ENCODE data around the gene GRIN3A.

The GRIN3A gene

DNA sequence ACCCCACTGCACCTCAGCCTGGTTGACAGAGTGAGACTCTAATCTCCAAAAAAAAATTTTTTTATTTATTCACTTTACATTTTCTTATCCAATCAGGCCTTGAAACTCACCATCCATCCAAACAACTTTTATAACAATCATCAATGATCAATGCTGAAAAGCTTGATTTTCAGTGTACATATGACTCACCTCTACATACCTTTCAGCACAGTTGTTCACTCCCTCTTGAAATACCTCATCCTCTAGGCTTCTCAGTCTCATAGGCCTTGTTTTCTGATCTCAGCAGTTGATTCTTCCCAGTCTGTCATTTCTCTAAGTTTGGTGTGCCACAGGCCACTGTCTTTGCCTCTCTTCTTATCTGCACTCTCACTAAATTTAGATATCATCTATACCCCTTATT, 36.2 kb downstream of the GRIN3A start:
- DNase-seq = no peak

DNA sequence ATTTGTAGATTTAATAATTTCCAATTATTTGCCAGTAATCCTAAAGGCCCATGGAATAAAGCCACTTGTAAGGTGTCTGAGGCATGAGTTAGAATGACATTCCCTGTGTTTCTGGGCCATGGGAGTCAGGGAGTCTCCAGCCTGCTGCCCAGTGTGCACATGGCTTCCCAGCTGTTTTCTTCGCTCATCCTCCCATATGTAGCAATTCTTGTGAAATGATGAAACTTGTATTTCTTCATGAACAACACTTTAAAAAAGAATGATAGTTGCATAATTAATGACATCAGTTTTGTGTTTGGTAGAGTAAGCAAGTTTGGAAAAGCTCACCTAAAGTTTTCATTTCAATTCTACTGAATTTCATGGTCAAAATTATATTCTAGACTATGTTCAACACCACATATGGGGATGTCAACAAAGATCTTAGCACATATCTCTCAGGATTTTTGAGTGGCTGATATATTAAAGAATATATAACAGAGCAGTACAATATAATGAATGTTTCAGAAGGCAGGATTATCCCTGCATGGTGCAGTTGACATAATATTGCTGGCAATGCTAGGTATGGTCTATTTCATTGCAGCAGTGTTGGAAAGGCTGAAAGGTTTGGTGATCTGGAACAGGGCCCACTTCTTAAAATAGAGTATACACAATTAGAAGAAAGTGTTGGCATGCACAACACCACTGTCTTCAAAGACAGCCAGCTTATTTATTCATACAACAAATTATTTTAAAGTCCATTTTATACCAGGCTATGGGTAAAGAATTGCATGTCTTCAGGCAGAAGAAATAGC, 44.7 kb downstream of the GRIN3A start:
- DNase-seq = no peak

DNA sequence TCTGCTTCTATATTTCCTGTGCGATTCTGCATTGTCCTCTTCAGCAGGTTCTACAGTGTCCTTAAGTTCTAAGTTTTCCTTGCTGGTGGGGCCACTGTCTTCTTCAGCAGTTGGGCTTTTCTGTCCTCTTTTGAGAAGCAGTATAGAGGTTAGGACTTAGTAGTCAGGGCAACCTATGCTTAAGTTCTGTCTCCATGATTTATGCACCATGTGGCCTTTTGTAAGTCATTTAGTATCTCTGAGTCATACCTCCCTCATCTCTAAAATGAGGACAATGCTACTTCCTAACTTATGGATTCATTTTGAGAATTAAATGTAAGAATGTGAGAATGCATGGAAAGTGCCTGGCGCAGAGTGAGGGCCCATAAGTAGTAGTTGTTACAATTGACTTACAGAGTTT, 46.8 kb downstream of the GRIN3A start:
- DNase-seq = no peak

DNA sequence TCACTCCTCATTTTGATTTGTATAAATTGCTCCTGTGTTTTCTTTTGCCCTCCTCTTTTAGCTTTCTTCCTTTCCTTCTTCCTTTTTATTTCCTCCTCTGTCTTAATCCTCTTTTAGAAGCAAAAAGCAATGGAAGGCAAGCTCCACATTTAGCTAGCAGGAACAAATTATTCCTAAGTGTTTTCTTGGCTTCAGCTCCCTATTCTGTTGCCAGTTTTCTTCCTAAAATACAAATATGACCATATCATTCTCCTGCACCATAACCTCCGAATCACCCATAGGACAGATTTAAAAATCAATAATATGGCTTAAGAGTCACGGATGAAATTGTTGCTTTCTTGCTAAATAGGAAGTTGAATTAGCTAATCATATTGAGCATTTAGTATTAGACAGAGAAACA, 49.4 kb downstream of the GRIN3A start:
- no peak for DNase-seq

DNA sequence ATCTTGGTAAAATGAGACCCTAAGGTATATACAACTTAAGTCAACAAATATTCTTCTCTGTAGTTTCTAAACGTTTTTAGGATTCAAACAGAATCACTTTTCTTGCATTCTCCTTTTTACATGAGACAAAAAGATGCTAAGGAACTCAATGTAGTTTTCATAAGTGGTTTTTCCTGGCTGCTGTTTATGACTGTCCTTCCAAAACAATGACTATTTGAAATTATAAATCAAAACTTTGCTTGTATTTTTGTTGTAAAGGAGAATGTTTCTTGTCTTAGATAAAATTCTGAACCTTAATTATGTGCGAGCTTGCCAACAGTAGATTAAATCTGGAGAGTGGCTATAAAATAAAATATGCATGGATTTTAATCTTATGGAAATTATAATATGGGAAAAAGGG, 53.8 kb downstream of the GRIN3A start:
- DNase-seq = no peak

DNA sequence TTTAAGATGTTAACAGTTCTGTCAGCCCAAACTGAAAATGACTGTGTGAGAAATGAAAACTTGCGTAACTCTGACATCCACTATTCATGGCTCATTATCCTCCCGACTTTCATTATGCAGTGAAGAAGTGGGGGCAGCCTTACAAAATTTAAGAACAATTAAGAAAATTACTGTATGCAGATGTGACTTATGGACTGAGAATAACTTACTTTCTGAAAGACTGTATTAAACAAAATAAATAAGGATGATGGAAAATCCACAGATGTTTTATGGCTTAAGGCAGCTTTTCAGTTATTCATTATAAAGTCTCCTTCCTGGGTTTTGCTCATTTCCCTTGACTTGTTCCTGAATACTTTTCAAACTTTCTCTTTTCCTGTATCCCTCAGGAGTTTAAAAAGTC, 55.2 kb downstream of the GRIN3A start:
- DNase-seq = no peak

DNA sequence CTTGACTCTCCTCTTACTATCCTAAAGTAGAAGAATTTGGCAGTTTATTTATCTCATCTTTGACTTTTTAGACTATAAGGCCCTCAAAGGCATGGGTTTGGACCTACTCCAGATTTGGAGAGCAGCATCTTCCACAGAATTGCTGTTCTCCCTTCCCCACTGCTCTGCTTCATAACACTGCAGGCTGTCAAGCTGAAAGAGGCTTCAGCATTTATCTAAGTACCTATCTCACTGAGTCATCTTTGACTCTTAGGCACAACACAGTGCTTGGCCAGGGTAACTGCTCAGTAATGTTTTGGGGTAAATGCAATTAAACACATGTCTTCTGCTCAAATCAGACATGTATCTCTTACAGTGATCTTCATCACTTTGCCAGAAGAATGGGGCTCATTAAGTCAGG, 60.6 kb downstream of the GRIN3A start:
- DNase-seq = no peak

DNA sequence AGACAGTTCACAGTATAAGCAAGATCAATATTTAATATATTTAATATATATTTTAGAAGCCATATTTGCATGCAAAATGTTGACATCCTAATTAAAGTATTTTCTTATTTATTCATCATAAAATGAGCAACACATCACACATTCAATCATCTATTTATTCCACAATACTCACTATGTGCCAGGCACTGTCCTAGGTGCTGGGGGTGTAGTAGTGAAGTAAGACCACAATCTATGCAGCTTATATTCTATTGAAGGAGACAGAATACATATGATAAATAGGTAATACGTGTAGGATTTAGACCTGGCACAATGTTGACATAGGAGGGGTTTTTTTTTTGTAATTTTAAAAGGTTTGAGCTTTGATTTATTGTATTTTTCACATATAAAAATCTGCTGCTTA, 63.1 kb downstream of the GRIN3A start:
- DNase-seq = no peak

DNA sequence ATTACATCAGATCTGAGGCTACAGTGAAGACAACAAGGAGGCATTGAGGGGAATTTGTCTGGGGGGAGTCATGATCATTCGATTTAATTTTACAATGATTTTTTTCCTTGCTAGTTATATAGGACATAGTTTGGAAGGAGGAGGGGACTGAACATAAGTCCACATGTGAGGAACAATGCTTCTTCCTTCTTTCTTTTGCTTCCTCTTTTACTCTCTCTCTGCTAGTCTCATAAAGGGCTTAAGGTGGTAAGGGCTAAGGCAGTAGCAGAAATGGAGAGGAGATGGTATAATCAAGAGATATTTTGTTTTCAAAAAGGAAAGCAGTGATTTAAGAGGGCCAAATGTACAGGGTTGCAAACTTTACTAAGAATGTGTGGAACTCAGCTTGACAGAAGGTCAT, 64.3 kb downstream of the GRIN3A start:
- no peak for DNase-seq

DNA sequence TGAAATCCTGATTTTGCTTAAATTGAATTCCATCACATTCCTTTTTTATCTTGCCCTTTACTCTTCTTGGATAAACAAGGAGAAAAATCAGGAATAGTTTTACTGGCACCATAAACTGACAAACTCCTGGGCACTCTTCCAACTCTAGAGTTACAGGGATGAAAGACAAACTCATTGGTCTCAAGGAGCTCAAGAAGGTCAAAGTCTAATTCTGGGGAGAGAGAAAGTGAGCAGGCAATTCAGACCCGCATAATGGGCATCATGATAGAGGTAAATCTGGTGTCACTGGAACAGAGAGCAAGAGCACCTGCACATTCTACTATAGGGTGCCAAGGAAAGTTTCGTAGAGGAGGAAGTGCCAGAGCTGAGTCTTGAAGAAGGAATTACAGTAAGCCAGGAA, 64.8 kb downstream of the GRIN3A start:
- no peak for DNase-seq

DNA sequence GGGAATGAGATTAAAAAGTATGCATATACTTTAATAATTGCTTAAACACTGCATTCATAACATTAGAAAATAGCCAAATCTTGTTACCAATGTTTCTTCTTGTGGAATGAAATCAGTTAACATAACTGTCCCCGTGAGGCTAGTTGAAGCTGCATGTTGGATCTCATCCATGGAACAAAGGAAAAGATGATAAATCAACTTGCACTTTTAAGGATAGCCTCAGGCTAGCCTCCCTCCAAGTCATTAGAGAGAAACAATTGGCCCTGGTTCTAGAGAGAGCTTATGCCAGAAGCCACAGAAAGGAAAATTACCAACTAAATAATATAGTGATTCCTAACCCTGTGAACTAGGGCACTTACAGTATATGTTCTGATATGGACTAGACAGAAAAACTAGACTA, 66.9 kb downstream of the GRIN3A start:
- DNase-seq = no peak

DNA sequence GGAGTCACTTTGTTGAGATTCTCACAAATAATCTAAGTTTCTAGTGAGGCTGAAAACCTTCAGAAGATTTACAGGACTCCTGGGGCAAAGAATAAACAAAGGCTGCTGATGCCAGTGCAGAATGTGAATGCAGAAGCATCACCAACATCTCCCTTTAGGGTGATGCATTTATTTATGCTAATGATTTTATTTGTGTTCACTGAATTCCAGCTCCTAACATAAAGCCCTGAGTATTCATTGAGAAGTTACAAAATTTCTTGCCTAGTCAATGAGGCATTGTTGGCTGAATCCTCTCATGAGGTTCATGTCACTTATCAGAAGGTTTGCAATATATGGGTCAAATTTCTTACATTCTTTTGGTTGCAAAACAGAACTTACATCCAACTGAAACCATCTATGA, 70.0 kb downstream of the GRIN3A start:
- DNase-seq = no peak

DNA sequence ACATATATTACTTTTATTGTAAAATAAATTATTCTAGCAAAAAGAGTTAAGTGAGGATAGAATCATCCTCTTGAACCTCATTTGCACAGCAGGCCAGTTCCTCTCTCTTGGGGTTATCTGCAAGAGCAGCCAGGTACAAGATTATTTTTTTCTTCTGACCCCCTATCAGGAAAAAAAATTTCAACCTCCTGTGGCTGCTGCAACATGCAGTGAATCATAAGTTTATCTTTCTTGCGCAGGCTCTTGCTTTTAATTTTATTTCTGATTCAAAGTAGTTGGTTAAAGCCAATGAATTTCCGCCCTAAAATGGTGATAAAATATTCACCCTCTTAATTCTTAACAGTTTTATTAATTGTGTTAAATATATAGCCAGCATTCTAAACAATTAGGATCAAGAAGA, 74.0 kb downstream of the GRIN3A start:
- DNase-seq = no peak

DNA sequence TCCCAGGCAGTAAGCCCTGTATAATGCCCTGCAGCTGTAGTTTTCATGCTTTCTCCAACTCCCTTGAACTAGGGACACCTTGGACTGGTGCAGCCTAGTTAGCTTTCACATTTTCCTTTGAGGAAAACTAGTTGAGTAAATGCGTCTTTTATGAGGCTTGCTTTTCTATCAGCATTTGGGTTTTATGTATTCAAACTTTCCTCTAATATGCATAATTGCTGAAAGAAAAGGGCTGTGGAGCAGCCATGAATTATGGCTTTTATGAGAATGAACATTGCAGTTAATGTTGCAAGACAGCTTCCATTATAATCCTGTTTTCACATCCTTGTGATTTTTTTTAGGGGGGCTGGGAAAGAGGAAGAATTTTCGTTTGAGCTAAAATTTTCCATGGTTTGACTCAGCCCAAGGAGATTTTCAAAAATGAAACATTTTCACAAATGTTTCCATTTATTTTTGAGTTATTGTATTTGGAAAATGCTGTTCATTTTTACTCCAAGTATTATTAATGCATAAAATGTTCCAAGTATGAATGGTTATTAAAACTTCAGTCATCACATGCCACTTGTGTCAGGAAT, 85.8 kb downstream of the GRIN3A start:
- DNase-seq = no peak

DNA sequence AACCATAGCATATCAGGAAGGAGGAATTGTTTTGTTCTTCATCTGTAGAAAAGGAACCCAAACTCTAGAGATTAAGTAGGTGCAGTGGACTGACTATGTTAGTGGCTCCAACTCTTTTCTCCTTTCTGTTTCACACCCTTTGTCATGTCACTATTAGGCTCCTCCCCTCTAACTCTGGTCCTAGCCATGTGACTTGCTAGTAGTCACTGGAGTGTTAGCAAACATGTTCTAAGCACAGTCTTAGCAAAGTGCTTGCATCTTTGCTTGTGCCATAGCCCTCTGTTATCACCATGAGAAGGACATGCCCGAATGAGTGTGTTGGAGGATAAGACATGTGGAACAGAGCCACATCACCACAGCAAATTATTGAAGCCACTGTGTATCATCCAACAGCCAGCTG, 88.3 kb downstream of the GRIN3A start:
- no peak for DNase-seq

DNA sequence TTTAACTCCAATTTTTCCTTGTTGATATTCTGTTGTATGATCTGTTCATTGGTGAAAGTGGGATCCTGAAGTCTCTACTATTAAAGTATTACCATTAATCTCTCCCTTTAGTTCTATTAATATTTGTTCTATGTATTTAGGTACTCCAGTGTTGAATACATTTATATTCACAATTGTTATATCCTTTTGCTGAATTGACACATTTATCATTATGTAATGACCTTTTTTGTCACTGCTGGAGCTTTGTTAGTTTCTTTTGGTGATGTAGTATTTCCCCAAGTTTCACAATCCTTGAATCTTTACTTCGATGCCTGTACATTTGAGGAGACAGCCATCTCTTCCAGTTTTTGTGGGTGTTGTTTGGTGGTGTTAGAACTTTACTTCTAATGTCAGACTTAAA, 90.0 kb downstream of the GRIN3A start:
- DNase-seq = no peak

DNA sequence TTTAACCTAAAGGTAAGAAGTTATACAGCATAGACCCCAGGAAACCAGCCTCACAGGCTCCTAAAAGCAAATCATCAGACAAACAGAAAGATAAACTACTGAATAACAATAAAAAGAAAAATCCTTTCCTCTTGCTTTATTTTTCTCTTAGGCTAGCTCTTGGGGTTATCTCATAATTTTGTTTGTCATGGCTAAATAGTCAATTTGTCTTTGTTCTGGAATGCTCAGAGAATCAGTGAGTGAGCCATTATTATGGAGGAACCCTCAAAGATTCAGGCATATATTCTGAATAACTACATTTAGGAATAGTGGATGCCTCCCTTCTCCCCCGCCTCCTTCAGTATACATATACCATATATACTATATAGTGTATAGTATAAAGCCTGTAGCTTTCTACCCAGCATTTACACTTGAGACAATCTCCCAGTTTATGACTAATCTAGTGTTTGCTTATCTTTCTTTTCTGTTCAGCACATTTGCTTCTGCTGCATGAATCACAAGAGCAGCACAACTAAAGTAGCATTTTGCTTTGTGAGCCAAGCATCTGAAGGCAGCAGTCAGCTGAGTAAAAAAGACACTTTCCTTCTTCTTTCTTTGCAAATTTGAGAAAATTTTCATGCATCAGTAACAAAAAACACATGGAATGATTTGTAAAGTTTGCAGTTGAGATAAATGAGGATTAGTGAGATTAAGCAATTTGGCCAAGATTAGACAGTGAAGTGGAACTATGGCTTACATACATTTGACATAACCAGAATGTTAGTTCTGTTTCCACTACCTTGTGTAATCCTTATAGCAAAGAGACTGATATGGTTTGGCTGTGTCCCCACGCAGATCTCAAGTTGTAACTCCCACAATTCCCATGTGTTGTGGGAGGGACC, 98.4 kb downstream of the GRIN3A start:
- no peak for DNase-seq

DNA sequence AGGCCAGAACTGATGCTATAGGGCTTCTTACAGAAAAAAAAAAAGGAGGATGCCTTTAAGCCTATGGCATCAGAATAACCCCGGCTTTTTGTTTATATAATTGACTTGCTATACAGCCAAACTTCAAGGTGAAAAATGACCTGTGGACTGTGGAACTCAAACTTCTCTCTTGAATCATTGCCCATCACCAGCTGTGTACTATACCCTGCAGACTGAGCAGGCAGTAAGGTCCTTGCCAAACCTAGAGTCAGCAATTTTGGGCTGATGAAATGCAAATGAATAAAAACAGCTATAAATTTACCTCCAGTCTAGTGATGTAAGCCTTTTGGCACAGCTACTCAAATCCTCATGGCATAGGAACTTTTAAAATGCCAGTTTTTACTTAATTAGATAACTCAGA, 99.1 kb downstream of the GRIN3A start:
- DNase-seq = no peak

DNA sequence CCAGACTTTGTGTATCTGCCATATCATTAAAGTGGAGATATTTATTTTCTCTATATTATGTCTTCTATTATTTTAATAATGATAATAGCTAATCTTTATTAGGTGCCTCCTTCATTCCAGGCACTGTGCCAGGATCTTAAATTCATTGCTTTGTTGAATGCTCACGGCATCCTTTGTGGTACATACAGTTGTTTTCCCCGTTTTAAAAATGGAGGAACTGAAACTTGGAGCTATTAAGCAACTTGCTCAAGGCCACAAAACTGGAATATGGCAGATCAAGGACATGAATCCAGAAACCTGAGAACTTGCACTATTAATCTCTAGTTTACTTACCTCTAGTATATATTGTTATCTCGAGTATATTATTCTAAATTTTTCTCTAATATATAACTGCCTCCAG, 102.2 kb downstream of the GRIN3A start:
- DNase-seq = no peak

DNA sequence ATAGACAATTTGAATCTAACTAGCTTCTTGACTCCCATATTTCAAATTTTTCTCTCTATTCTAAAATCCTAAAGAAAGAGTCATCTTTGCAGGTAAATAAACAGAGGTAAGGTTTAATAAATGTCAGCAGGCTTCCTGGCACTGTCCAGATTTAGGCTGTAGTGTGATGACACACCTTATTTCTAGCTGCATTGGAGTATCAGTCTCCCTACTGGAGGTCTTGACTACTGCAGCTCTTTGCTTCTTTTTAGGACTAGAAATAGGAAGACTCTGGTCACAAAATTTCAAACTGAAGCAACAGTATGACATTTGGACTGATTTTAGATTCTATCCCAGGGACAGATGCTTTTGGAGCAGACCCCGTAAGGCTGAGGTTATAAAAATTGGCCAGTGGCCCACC, 103.0 kb downstream of the GRIN3A start:
- no peak for DNase-seq

DNA sequence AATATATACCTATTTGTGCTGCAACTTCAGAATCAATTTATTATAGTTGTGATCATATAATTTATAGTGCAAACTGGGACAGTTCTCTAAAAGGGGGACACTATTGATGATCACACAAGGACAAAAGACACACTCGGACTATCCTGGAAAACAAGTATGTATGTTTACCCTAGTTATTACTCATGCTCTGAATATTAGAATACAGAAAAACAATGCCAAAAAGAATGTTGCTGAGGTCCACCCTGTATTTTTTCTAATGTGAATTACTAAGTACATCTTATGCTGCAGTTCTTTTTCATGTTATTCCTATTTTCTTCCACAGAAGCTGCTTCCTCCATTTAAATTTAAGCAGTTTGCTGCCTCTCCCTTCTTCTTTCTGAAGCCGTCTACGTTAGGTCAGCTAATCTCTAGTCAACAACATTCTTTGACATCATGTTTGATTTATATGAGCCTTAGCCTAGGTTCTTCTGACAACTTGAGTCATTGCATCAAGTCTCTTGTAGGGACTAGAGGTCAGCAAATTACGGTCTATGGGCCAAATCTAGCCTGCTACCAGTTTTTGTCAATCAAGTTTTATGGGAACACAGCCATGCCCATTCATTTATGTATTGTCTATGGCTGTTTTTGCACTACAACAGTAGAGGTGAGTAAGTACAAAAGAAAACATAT, 103.6 kb downstream of the GRIN3A start:
- DNase-seq = no peak

DNA sequence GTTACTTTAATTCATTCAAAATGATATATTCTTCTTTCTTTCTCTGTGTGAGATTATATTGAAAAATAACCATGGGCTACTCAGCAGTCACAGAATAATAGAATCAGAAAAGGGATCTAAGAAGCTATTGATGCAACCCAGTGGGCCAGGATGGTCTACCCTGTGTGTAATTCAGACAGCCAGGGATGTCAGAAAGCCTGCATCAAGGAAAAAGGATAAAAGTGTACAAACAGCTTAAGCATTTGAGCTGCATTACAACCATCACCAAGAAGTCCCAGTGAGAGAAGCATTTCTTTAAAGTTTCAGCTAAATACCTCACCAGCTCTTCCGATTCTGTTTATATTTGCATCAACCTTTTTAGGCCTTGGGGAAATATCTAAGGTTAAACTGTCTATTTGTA, 105.8 kb downstream of the GRIN3A start:
- no peak for DNase-seq

DNA sequence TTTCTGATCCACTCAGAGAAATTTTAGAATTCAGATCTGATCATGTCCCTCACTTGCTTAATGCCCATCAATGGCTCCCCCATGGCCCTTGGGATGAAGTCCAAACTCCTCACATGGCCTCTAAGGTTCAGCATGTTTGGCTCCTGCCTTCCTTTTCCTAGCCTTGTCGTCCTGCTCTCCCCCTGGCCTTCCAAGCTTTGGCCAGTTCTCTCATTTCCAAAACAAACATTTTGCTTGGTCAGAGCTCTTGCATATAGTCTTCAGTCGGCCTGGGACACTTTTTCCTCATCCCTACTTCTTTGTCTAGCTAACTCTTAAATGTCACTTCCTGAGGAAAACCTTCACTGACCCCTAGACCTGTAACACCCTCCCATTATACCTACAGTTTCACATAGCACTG, 106.6 kb downstream of the GRIN3A start:
- no peak for DNase-seq

DNA sequence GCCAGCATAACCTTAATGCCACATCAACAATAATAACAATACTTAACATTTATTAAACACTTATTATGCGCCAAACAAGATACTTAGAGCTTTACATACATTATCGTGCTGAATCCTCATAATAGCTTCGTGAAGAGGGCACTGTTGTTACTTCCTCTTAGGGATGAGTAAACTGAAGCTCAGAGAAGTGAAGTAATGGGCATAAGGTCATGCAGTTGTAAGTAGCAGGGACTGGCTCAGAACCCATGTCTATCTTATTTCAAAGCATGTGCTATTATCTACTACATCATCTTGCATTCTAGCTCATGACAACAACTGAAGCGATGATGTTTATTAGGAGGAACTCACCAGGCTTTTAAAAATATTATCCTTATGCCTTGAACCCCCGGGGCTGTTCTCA, 108.8 kb downstream of the GRIN3A start:
- no peak for DNase-seq
